ENCODE measurements around the gene CD82.

CD82 gene

GRCh38 chr11:44565211-44565952 is at the start of gene CD82:
Gene CD82 (plus strand): TSS chr11:44565663. CDS start chr11:44594663, 29,000 bp downstream.
- Histone ChIP-seq H3K36me3 (replicated peaks; ENCODE audit: low read depth, low read length) (peaks cover 34% of the 10 kb centered on the region), H2AFZ (ENCODE audit: low read depth, low read length) (peak within 1 kb of the TSS; percentile 39; the same call in 1 of the 2 replicates), H3K9ac (ENCODE audit: low read length) (peak within 1 kb of the TSS; percentile 90), H3K4me2 (ENCODE audit: low read length) (peak within 1 kb of the TSS; percentile 99), H3K4me1 (ENCODE audit: low read length) (peaks cover 57% of the 10 kb centered on the region), H3K27ac (ENCODE audit: low read length) (peak within 1 kb of the TSS; percentile 62), H3K9me3 (ENCODE audit: insufficient read depth, low read length) (no peaks in the 10 kb centered on the region), H3K27me3 (ENCODE audit: low read depth, low read length) (no peaks in the 10 kb centered on the region), H3K4me3 (ENCODE audit: low read length) (peak within 1 kb of the TSS; percentile 98), H3K79me2 (ENCODE audit: low read length) (peaks cover 49% of the 10 kb centered on the region), H4K20me1 (ENCODE audit: insufficient read depth, low read length) (peaks cover 39% of the 10 kb centered on the region)
- TF ChIP-seq EZH2phosphoT487 (IDR thresholded peaks at IDR 0.05; ENCODE audit: low read depth) (no peak), CTCF (IDR thresholded peaks at IDR 0.05; ENCODE audit: low read depth, low read length) (no peak)

- Histone ChIP-seq H3K27me3 (ENCODE audit: low read depth, low read length) (peaks cover 1% of the 10 kb centered on the region; the same call in 1 of the 2 replicates), H4K20me1 (ENCODE audit: insufficient read depth, low read length) (no peaks in the 10 kb centered on the region), H3K9ac (ENCODE audit: low read length) (no peak overlapping the region), H3K4me3 (ENCODE audit: low read length) (no peak overlapping the region), H3K79me2 (ENCODE audit: low read length) (no peaks in the 10 kb centered on the region), H3K36me3 (replicated peaks; ENCODE audit: low read depth, low read length) (no peaks in the 10 kb centered on the region), H3K27ac (ENCODE audit: low read length) (no peak overlapping the region), H3K9me3 (ENCODE audit: insufficient read depth, low read length) (no peaks in the 10 kb centered on the region), H3K4me2 (ENCODE audit: low read length) (no peak overlapping the region), H2AFZ (ENCODE audit: low read depth, low read length) (no peak overlapping the region), H3K4me1 (ENCODE audit: low read length) (peaks cover 8% of the 10 kb centered on the region)
- TF ChIP-seq CTCF (IDR thresholded peaks at IDR 0.05; ENCODE audit: low read depth, low read length) (no peak), EZH2phosphoT487 (IDR thresholded peaks at IDR 0.05; ENCODE audit: low read depth) (no peak)
These were observed 48.6 kb upstream of the CD82 start for GRCh38 chr11:44516688-44517507.

GRCh38 chr11:44517541-44517940 is 47.9 kb upstream of the CD82 start:
- peaks cover 8% of the 10 kb centered on the region for H3K4me1 ChIP-seq (ENCODE audit: low read length)
- peaks cover 6% of the 10 kb centered on the region for H3K27me3 ChIP-seq (ENCODE audit: low read depth, low read length)
- no peaks in the 10 kb centered on the region for H3K9me3 ChIP-seq (ENCODE audit: insufficient read depth, low read length)
- no peak overlapping the region for H2AFZ ChIP-seq (ENCODE audit: low read depth, low read length)
- no peaks in the 10 kb centered on the region for H4K20me1 ChIP-seq (ENCODE audit: insufficient read depth, low read length)
- no peaks in the 10 kb centered on the region for H3K36me3 ChIP-seq (replicated peaks; ENCODE audit: low read depth, low read length)
- no peak overlapping the region for H3K4me3 ChIP-seq (ENCODE audit: low read length)
- no peak for TF ChIP-seq CTCF (IDR thresholded peaks at IDR 0.05; ENCODE audit: low read depth, low read length)
- no peak for TF ChIP-seq EZH2phosphoT487 (IDR thresholded peaks at IDR 0.05; ENCODE audit: low read depth)
- H3K4me2 ChIP-seq (ENCODE audit: low read length), result no peak overlapping the region
- H3K9ac ChIP-seq (ENCODE audit: low read length), result no peak overlapping the region
- no peak overlapping the region for H3K27ac ChIP-seq (ENCODE audit: low read length)
- no peaks in the 10 kb centered on the region for H3K79me2 ChIP-seq (ENCODE audit: low read length)

- Histone ChIP-seq H4K20me1 (ENCODE audit: insufficient read depth, low read length) (no peaks in the 10 kb centered on the region), H3K27ac (ENCODE audit: low read length) (no peak overlapping the region), H3K4me2 (ENCODE audit: low read length) (peak overlapping the region; percentile 20; the same call in 1 of the 2 replicates), H3K4me1 (ENCODE audit: low read length) (peaks cover 11% of the 10 kb centered on the region), H3K4me3 (ENCODE audit: low read length) (no peak overlapping the region), H3K27me3 (ENCODE audit: low read depth, low read length) (peaks cover 9% of the 10 kb centered on the region), H3K9ac (ENCODE audit: low read length) (no peak overlapping the region), H3K36me3 (replicated peaks; ENCODE audit: low read depth, low read length) (no peaks in the 10 kb centered on the region), H3K9me3 (ENCODE audit: insufficient read depth, low read length) (no peaks in the 10 kb centered on the region), H2AFZ (ENCODE audit: low read depth, low read length) (0 out of 2 replicates have a peak overlapping the region, but pooled peaks have one; percentile 43), H3K79me2 (ENCODE audit: low read length) (no peaks in the 10 kb centered on the region)
- TF ChIP-seq CTCF (IDR thresholded peaks at IDR 0.05; ENCODE audit: low read depth, low read length) (no peak), EZH2phosphoT487 (IDR thresholded peaks at IDR 0.05; ENCODE audit: low read depth) (no peak)
These were observed 46.4 kb upstream of the CD82 start for GRCh38 chr11:44518968-44519550.

Data from OCI-LY3 (cell line).